GM23338 (cell line): ENCODE measurements around the gene CYB561D2.

Experiments
- CTCF ChIP-seq, 2 experiments: fragments of 200-600 bp in 1 of 2; sonication (generic) in 1 of 2; conservative IDR thresholded peaks; 2 replicates each; pipeline versions ENCODE4 v1.5.1 to v1.6.1; 2016 to 2017; ENCODE audit warnings: antibody characterized with exemption in 2 of 2, low read depth in 2 of 2, mild to moderate bottlenecking in 2 of 2, moderate library complexity in 1 of 2
- EZH2 ChIP-seq: fragments of 200-600 bp; sonication (generic); IDR thresholded peaks from one replicate; pipeline ENCODE4 v1.8.0; 2017; ENCODE audit warnings: antibody characterized with exemption, mild to moderate bottlenecking, low read depth; ENCODE audit not compliant: unreplicated experiment
- EZH2phosphoT487 ChIP-seq: fragments of 200-600 bp; sonication (generic); IDR thresholded peaks from one replicate; pipeline ENCODE4 v1.8.1; 2018; ENCODE audit warnings: antibody characterized with exemption; ENCODE audit not compliant: unreplicated experiment
- NANOG ChIP-seq: IDR thresholded peaks from 2 replicates; pipeline ENCODE4 v1.6.1; 2016; ENCODE audit warnings: antibody characterized with exemption, borderline replicate concordance
- POLR2AphosphoS5 ChIP-seq: IDR thresholded peaks from 2 replicates; pipeline ENCODE4 v1.6.1; 2016; ENCODE audit warnings: antibody characterized with exemption, low read depth
- REST ChIP-seq: IDR thresholded peaks from one replicate; pipeline ENCODE4 v1.6.1; 2018; ENCODE audit warnings: antibody characterized with exemption; ENCODE audit not compliant: unreplicated experiment

GRCh38 chr3:50322115-50322385 lies 28.6 kb upstream of the CYB561D2 start:
- TF ChIP-seq CTCF (conservative IDR thresholded peaks at IDR 0.05; ENCODE audit: low read depth in 2 of 2): no peak
- TF ChIP-seq REST: no peak
- TF ChIP-seq NANOG: no peak
- no peak for TF ChIP-seq EZH2
- TF ChIP-seq POLR2AphosphoS5: peak; percentile 57
- TF ChIP-seq EZH2phosphoT487: no peak
